ENCODE data around the gene COLGALT1.
A peak's percentile ranks its signal among the peaks of the same experiment; 100 is the strongest.

COLGALT1 gene

DNA sequence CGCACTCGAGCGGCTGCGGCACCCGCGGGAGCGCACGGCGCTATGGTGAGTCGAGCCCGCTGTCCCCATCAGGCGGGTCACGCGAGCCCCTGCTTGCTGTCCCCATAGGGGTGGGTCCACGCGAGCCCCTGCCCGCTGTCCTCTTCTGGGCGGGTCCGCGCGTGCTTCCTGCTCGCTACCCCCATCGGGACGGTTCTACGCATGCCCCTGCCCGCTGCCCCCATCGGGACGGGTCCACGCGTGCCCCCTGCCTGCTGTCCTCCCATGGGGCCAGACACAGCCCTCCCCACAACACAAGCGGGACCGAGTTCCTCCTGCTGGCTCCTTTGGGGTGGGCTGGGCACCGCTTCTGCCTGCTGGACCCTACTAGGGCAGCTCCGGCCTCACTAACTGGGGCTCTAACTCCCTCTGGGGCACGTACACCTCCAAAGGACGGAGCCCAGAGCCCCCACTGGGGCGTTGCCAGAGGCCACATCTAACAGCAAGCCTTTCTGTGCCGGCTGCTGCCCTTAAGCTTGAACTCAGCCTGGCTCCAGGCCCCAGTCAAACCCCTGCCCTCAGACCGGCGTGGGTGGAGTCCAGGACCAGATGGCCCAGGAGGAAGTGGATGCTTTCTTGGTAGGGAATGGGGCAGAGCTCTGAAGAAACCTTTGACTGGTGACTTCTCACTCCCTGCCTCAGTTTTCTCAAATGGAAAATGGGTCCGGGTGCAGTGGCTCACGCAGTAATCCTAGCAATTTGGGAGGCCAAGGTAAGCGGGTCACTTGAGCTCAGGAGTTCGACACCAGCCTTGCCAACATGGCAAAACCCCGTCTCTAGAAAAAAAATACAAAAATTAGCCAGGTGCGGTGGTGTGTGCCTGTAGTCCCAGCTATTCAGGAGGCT lies 722 bp downstream of the COLGALT1 start:
- H3K9ac ChIP-seq: peak overlapping the region; percentile 64
- peak overlapping the region; percentile 74 for H2AFZ ChIP-seq
- H3K4me2 ChIP-seq (ENCODE audit: low read length): peak overlapping the region; percentile 96
- H3K4me1 ChIP-seq: no peaks in the 10 kb centered on the region
- H3K27ac ChIP-seq: peak overlapping the region; percentile 43
- H3K27me3 ChIP-seq (ENCODE audit: control insufficient read depth, insufficient read depth, low read length): no peaks in the 10 kb centered on the region
- peak overlapping the region; percentile 78 for H3K4me3 ChIP-seq (ENCODE audit: low read depth, low read length)
- H3K79me2 ChIP-seq: peaks cover 2% of the 10 kb centered on the region
- no peaks in the 10 kb centered on the region for H3K9me3 ChIP-seq (ENCODE audit: control insufficient read depth, low read length)
- TF ChIP-seq, protein P1, sequence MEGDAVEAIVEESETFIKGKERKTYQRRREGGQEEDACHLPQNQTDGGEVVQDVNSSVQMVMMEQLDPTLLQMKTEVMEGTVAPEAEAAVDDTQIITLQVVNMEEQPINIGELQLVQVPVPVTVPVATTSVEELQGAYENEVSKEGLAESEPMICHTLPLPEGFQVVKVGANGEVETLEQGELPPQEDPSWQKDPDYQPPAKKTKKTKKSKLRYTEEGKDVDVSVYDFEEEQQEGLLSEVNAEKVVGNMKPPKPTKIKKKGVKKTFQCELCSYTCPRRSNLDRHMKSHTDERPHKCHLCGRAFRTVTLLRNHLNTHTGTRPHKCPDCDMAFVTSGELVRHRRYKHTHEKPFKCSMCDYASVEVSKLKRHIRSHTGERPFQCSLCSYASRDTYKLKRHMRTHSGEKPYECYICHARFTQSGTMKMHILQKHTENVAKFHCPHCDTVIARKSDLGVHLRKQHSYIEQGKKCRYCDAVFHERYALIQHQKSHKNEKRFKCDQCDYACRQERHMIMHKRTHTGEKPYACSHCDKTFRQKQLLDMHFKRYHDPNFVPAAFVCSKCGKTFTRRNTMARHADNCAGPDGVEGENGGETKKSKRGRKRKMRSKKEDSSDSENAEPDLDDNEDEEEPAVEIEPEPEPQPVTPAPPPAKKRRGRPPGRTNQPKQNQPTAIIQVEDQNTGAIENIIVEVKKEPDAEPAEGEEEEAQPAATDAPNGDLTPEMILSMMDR (IDR thresholded peaks at IDR 0.05): no peak
- no peaks in the 10 kb centered on the region for H3K36me3 ChIP-seq (ENCODE audit: control insufficient read depth, insufficient read depth, low read length)

DNA sequence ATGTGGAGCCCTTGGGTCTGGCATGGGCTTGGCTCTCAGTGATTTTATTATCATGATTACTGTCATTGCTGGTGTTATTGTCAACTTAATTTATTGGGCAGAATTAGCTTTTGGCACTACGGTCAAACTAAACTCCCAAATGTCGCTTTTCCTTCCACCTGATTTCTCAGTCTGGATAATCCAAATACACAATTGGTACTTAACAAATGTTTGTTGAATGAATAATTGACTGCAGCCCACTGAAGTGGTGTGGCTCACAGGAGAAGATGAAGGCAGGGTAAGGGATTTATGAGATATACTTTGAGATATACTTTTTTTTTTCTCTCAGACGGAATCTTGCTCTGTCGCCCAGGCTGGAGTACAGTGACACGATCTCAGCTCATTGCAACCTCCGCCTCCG lies 1.5 kb downstream of the COLGALT1 start:
- H3K4me3 ChIP-seq (ENCODE audit: low read depth, low read length): no peak overlapping the region
- H2AFZ ChIP-seq: no peak overlapping the region
- no peaks in the 10 kb centered on the region for H3K27me3 ChIP-seq (ENCODE audit: control insufficient read depth, insufficient read depth, low read length)
- H3K4me2 ChIP-seq (ENCODE audit: low read length): peak overlapping the region; percentile 96
- TF ChIP-seq, protein P1 (IDR thresholded peaks at IDR 0.05): no peak
- H3K36me3 ChIP-seq (ENCODE audit: control insufficient read depth, insufficient read depth, low read length): no peaks in the 10 kb centered on the region
- H3K9ac ChIP-seq: no peak overlapping the region
- H3K4me1 ChIP-seq: no peaks in the 10 kb centered on the region
- H3K27ac ChIP-seq: no peak overlapping the region
- peaks cover 2% of the 10 kb centered on the region for H3K79me2 ChIP-seq
- H3K9me3 ChIP-seq (ENCODE audit: control insufficient read depth, low read length): no peaks in the 10 kb centered on the region

DNA sequence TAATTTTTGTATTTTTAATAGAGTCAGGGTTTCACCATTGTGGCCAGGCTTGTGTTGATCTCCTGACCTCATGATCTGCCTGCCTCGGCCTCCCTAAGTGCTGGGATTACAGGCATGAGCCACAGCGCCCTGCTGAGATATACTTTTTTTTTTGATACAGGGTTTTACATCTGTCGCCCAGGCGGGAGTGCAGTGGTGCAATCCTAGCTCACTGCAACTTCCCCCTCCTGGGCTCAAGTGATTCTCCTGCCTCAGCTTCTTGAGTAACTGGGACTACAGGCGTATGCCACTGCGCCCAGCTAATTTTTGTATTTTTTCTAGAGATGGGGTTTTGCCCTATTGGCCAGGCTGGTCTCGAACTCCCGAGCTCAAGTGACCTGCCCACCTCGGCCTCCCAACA lies 2.0 kb downstream of the COLGALT1 start:
- Histone ChIP-seq H2AFZ (no peak overlapping the region), H3K4me1 (no peaks in the 10 kb centered on the region), H3K36me3 (ENCODE audit: control insufficient read depth, insufficient read depth, low read length) (no peaks in the 10 kb centered on the region), H3K4me3 (ENCODE audit: low read depth, low read length) (no peak overlapping the region), H3K79me2 (peaks cover 2% of the 10 kb centered on the region), H3K9me3 (ENCODE audit: control insufficient read depth, low read length) (no peaks in the 10 kb centered on the region), H3K4me2 (ENCODE audit: low read length) (no peak overlapping the region), H3K9ac (no peak overlapping the region), H3K27ac (no peak overlapping the region), H3K27me3 (ENCODE audit: control insufficient read depth, insufficient read depth, low read length) (no peaks in the 10 kb centered on the region)
- TF ChIP-seq, protein P1 (IDR thresholded peaks at IDR 0.05): no peak

DNA sequence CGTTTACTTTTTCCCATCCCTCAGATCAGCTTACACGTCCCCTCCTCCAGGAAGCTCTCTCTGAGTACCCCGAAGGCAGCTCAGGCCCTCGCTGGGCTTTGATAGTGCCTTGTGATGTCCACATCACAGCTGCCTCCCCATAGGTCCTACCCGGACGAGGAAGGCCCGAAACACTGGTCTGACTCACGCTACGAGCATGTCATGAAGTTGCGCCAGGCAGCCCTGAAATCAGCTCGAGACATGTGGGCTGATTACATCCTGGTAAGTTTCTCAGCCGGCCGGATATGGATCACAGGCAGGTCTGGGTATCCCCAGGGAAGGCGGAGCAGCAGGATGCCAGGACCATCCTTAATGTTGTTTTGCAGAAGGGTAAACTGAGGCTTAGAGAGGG lies 4.8 kb downstream of the COLGALT1 start:
- Histone ChIP-seq H3K4me2 (ENCODE audit: low read length) (no peak overlapping the region), H3K9me3 (ENCODE audit: control insufficient read depth, low read length) (no peaks in the 10 kb centered on the region), H3K27me3 (ENCODE audit: control insufficient read depth, insufficient read depth, low read length) (no peaks in the 10 kb centered on the region), H3K27ac (no peak overlapping the region), H3K4me3 (ENCODE audit: low read depth, low read length) (no peak overlapping the region), H3K9ac (no peak overlapping the region), H3K4me1 (no peaks in the 10 kb centered on the region), H3K36me3 (ENCODE audit: control insufficient read depth, insufficient read depth, low read length) (no peaks in the 10 kb centered on the region), H3K79me2 (peaks cover 2% of the 10 kb centered on the region), H2AFZ (no peak overlapping the region)
- TF ChIP-seq, protein P1 (IDR thresholded peaks at IDR 0.05): no peak

DNA sequence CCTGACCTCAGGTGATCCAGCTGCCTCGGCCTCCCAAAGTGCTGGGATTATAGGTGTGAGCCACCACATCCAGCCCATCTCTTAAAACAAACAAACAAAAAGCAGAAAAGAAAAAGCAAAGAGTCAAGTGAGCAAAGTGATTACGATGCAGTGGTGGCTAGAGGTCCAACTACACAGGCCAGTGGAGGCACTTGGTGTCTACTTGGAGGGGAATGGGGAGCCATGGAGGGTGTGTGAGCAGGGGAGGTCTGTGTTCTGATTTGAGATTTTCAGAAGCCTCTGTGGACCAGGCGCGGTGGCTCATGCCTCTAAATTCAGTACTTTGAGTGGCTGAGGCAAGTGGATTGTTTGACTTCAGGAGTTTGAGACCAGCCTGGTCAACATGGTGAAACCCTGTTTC lies 6.6 kb downstream of the COLGALT1 start:
- Histone ChIP-seq H3K4me1 (no peaks in the 10 kb centered on the region), H3K27ac (no peak overlapping the region), H3K79me2 (no peaks in the 10 kb centered on the region), H3K36me3 (ENCODE audit: control insufficient read depth, insufficient read depth, low read length) (no peaks in the 10 kb centered on the region), H3K4me3 (ENCODE audit: low read depth, low read length) (no peak overlapping the region), H3K9ac (no peak overlapping the region), H2AFZ (no peak overlapping the region), H3K27me3 (ENCODE audit: control insufficient read depth, insufficient read depth, low read length) (no peaks in the 10 kb centered on the region), H3K4me2 (ENCODE audit: low read length) (no peak overlapping the region), H3K9me3 (ENCODE audit: control insufficient read depth, low read length) (no peaks in the 10 kb centered on the region)
- TF ChIP-seq, protein P1 (IDR thresholded peaks at IDR 0.05): no peak

Data from parathyroid adenoma (tissue), 2 donors.